PC-3 (cell line): ENCODE measurements around the gene TMEM273. TPM values are rescaled to one million over a fixed set of nuclear protein-coding genes. Genes with fewer than 3 reads are reported as not detected.

Experiments used
- ATAC-seq: fragments of 200-7000 bp; cut with Tn5 transposase; 2 replicates; pipeline ENCODE4 v1.9.1; 2020; ENCODE audit warnings: mild to moderate bottlenecking, moderate library complexity
- BruUV-seq: library from RNA; stranded (reverse); fragments of 400-500 nt; replicated peaks from 2 replicates; lab custom pipeline; 2021; lab: Mats Ljungman, UMichigan
- CTCF ChIA-PET: fragments of 300-600 bp; sonication (Branson Sonifier 250); formaldehyde crosslinking; loops from one replicate; lab custom pipeline; 2022; ENCODE audit warnings: antibody characterized with exemption; lab: Charles Lee
- POLR2A ChIA-PET: fragments of 300-600 bp; sonication (Branson Sonifier 250); formaldehyde crosslinking; loops from one replicate; lab custom pipeline; 2022; ENCODE audit warnings: antibody characterized with exemption; ENCODE audit not compliant: unreplicated experiment; lab: Charles Lee
- DNase-seq: peaks from one replicate; pipeline ENCODE4 v3.0.0-alpha.2; 2015
- H2AFZ ChIP-seq: fragments of 300-600 bp; sonication (generic); 2 replicates; pipeline ENCODE4 v1.6.0; 2016; ENCODE audit warnings: antibody characterized with exemption, low read length
- H3F3A ChIP-seq: fragments of 300-600 bp; sonication (generic); one replicate; pipeline ENCODE4 v1.6.0; 2017; ENCODE audit warnings: antibody characterized with exemption, low read length, control low read depth, mild to moderate bottlenecking; ENCODE audit not compliant: unreplicated experiment
- H3K27ac ChIP-seq: fragments of 300-600 bp; sonication (generic); 2 replicates; pipeline ENCODE4 v1.5.1; 2016; ENCODE audit warnings: mild to moderate bottlenecking, low read length
- H3K27me3 ChIP-seq: fragments of 300-600 bp; sonication (generic); 2 replicates; pipeline ENCODE4 v1.6.1; 2016; ENCODE audit warnings: low read length, mixed read lengths
- H3K36me3 ChIP-seq: fragments of 300-600 bp; sonication (generic); 2 replicates; pipeline ENCODE4 v1.6.1; 2016; ENCODE audit warnings: low read depth, mixed run types, low read length, mixed read lengths
- H3K4me1 ChIP-seq: fragments of 300-600 bp; sonication (generic); 2 replicates; pipeline ENCODE4 v1.5.1; 2016; ENCODE audit warnings: low read length; ENCODE audit not compliant: insufficient read depth
- H3K4me2 ChIP-seq: fragments of 300-600 bp; sonication (generic); 2 replicates; pipeline ENCODE4 v1.6.0; 2016; ENCODE audit warnings: low read length
- H3K4me3 ChIP-seq: fragments of 300-600 bp; sonication (generic); 2 replicates; pipeline ENCODE4 v1.5.1; 2016; ENCODE audit warnings: mild to moderate bottlenecking, low read length, mixed read lengths
- H3K79me2 ChIP-seq: fragments of 300-600 bp; sonication (generic); 2 replicates; pipeline ENCODE4 v1.6.1; 2017; ENCODE audit warnings: low read length, mixed read lengths
- H3K9ac ChIP-seq: fragments of 300-600 bp; sonication (generic); 2 replicates; pipeline ENCODE4 v1.6.0; 2016; ENCODE audit warnings: mild to moderate bottlenecking, low read length
- H3K9me2 ChIP-seq: fragments of 300-600 bp; sonication (generic); replicated peaks from 2 replicates; pipeline ENCODE4 v1.6.1; 2016; ENCODE audit warnings: mixed run types, low read length, mixed read lengths
- H3K9me3 ChIP-seq: fragments of 300-600 bp; sonication (generic); 2 replicates; pipeline ENCODE4 v1.6.1; 2016; ENCODE audit warnings: low read length, mixed read lengths
- H4K20me1 ChIP-seq: fragments of 300-600 bp; sonication (generic); 2 replicates; pipeline ENCODE4 v1.6.1; 2016; ENCODE audit warnings: low read length, mixed read lengths
- CTCF ChIP-seq: fragments of 300-600 bp; sonication (generic); conservative IDR thresholded peaks from 2 replicates; pipeline ENCODE4 v1.5.1; 2017; ENCODE audit warnings: antibody characterized with exemption, low read depth, mild to moderate bottlenecking, low read length
- EZH2 ChIP-seq: fragments of 300-600 bp; sonication (generic); IDR thresholded peaks from one replicate; pipeline ENCODE4 v1.6.1; 2017; ENCODE audit warnings: antibody characterized with exemption, mild to moderate bottlenecking, low read length; ENCODE audit not compliant: unreplicated experiment
- EZH2phosphoT487 ChIP-seq: fragments of 300-600 bp; sonication (generic); IDR thresholded peaks from 2 replicates; pipeline ENCODE4 v1.6.1; 2018; ENCODE audit warnings: mild to moderate bottlenecking, antibody characterized with exemption, low read length, borderline replicate concordance
- intact Hi-C: fragments of 100-400 bp; cut with micrococcal nuclease; formaldehyde crosslinking; loops from 2 replicates; pipeline ENCODE4 v1.9.0; 2023
- total RNA-seq: library from RNA; depleted of rRNA; stranded (reverse); fragments of >200 nt; gene quantifications from 2 replicates; pipeline ENCODE4 v1.2.3, GENCODE V29; 2014

Gene TMEM273
- total RNA-seq, 1 experiment from 2014 or later = not detected

- H3K9me2 ChIP-seq = no peaks in the 10 kb centered on the region
- DNase-seq (no peak), ATAC-seq (no peak)
- no peak overlapping the region for H2AFZ ChIP-seq
- H3K36me3 ChIP-seq = no peaks in the 10 kb centered on the region
- ChIA-PET POLR2A (no interaction called here), CTCF (no interaction called here)
- no peak overlapping the region for H3K4me3 ChIP-seq
- H3K27me3 ChIP-seq = peaks cover 75% of the 10 kb centered on the region
- TF ChIP-seq EZH2phosphoT487 = no peak
- TF ChIP-seq CTCF = no peak
- no peak for TF ChIP-seq EZH2
- H3K9ac ChIP-seq = no peak overlapping the region
- no peak overlapping the region for H3K27ac ChIP-seq
- no TSS peak for BruUV-seq
- H3K9me3 ChIP-seq = no peaks in the 10 kb centered on the region
- H3K4me1 ChIP-seq = no peaks in the 10 kb centered on the region
- no peaks in the 10 kb centered on the region for H3F3A ChIP-seq
- no peaks in the 10 kb centered on the region for H4K20me1 ChIP-seq
- H3K4me2 ChIP-seq = no peak overlapping the region
- intact Hi-C loops = no loop called here
- H3K79me2 ChIP-seq = no peaks in the 10 kb centered on the region
These were observed 36.2 kb downstream of the TMEM273 start for GRCh38 chr10:49152037-49152436.

GRCh38 chr10:49151481-49151880 lies 36.7 kb downstream of the TMEM273 start:
- peaks cover 70% of the 10 kb centered on the region for H3K27me3 ChIP-seq
- no peaks in the 10 kb centered on the region for H3K9me2 ChIP-seq
- TF ChIP-seq CTCF = no peak
- no peak for TF ChIP-seq EZH2
- TF ChIP-seq EZH2phosphoT487 = no peak
- ATAC-seq = no peak
- no peaks in the 10 kb centered on the region for H3K36me3 ChIP-seq
- H3K27ac ChIP-seq = no peak overlapping the region
- no peak overlapping the region for H2AFZ ChIP-seq
- no TSS peak for BruUV-seq
- ChIA-PET POLR2A (no interaction called here), CTCF (no interaction called here)
- H4K20me1 ChIP-seq = no peaks in the 10 kb centered on the region
- H3K4me1 ChIP-seq = no peaks in the 10 kb centered on the region
- no peak overlapping the region for H3K4me2 ChIP-seq
- H3F3A ChIP-seq = no peaks in the 10 kb centered on the region
- no peaks in the 10 kb centered on the region for H3K9me3 ChIP-seq
- intact Hi-C loops = no loop called here
- H3K9ac ChIP-seq = no peak overlapping the region
- no peak overlapping the region for H3K4me3 ChIP-seq
- no peak for DNase-seq
- H3K79me2 ChIP-seq = no peaks in the 10 kb centered on the region

- Histone ChIP-seq H3K36me3 (no peaks in the 10 kb centered on the region), H3K27me3 (peaks cover 69% of the 10 kb centered on the region), H3K9me3 (no peaks in the 10 kb centered on the region), H2AFZ (no peak overlapping the region), H4K20me1 (no peaks in the 10 kb centered on the region), H3K4me3 (no peak overlapping the region), H3F3A (no peaks in the 10 kb centered on the region), H3K4me1 (no peaks in the 10 kb centered on the region), H3K79me2 (no peaks in the 10 kb centered on the region), H3K9me2 (no peaks in the 10 kb centered on the region), H3K4me2 (no peak overlapping the region), H3K9ac (no peak overlapping the region), H3K27ac (no peak overlapping the region)
- BruUV-seq = no TSS peak
- ChIA-PET POLR2A (no interaction called here), CTCF (no interaction called here)
- TF ChIP-seq EZH2phosphoT487 (no peak), CTCF (no peak), EZH2 (no peak)
- no peak for ATAC-seq
- DNase-seq = no peak
- intact Hi-C loops = no loop called here
These were observed 37.2 kb downstream of the TMEM273 start for GRCh38 chr10:49151025-49151445.
